HG02798 (cell line): ENCODE measurements around the gene MTUS2.
"Not testable (repeated sequence)": the region's sequence is repeated elsewhere in the genome, so short reads cannot be mapped to it uniquely, and the experiment has no call there.

Source experiments
- ATAC-seq: cut with Tn5 transposase; IDR thresholded peaks from one replicate; pipeline ENCODE4 v1.9.1; 2021; ENCODE audit warnings: mild to moderate bottlenecking; ENCODE audit not compliant: unreplicated experiment, poor library complexity

Gene MTUS2

GRCh38 chr13:29359181-29359580, 539.0 kb downstream of the MTUS2 start:
- no peak for ATAC-seq

GRCh38 chr13:29361716-29362115, 541.6 kb downstream of the MTUS2 start:
- ATAC-seq = no peak

- ATAC-seq = peak; percentile 93
Measured at GRCh38 chr13:29362849-29363604, 542.9 kb downstream of the MTUS2 start.

GRCh38 chr13:29369060-29369743, 549.1 kb downstream of the MTUS2 start:
- no peak for ATAC-seq

- ATAC-seq = no peak
Measured at GRCh38 chr13:29379281-29379680, 559.1 kb downstream of the MTUS2 start.

- ATAC-seq = no peak
Measured at GRCh38 chr13:29379865-29380264, 559.7 kb downstream of the MTUS2 start.

GRCh38 chr13:29382021-29382420, 561.9 kb downstream of the MTUS2 start:
- no peak for ATAC-seq

GRCh38 chr13:29383476-29383875, 563.3 kb downstream of the MTUS2 start:
- ATAC-seq = no peak

- no peak for ATAC-seq
Measured at GRCh38 chr13:29384466-29384865, 564.3 kb downstream of the MTUS2 start.

GRCh38 chr13:29384871-29385270, 564.7 kb downstream of the MTUS2 start:
- no peak for ATAC-seq

- ATAC-seq = no peak
Measured at GRCh38 chr13:29386246-29386645, 566.1 kb downstream of the MTUS2 start.

- not testable (repeated sequence) for ATAC-seq
Measured at GRCh38 chr13:29390598-29390997, 570.5 kb downstream of the MTUS2 start.

GRCh38 chr13:29396446-29396845, 576.3 kb downstream of the MTUS2 start:
- no peak for ATAC-seq

GRCh38 chr13:29397265-29397664, 577.1 kb downstream of the MTUS2 start:
- no peak for ATAC-seq

GRCh38 chr13:29402166-29402636, 582.1 kb downstream of the MTUS2 start:
- ATAC-seq = no peak

GRCh38 chr13:29405401-29405800, 585.3 kb downstream of the MTUS2 start:
- no peak for ATAC-seq

- no peak for ATAC-seq
Measured at GRCh38 chr13:29411481-29411880, 591.3 kb downstream of the MTUS2 start.

GRCh38 chr13:29418026-29418425, 597.9 kb downstream of the MTUS2 start:
- ATAC-seq = no peak

GRCh38 chr13:29421118-29421517, 601.0 kb downstream of the MTUS2 start:
- no peak for ATAC-seq

GRCh38 chr13:29422015-29422414, 601.9 kb downstream of the MTUS2 start:
- ATAC-seq = no peak

GRCh38 chr13:29423050-29423449, 602.9 kb downstream of the MTUS2 start:
- no peak for ATAC-seq

- no peak for ATAC-seq
Measured at GRCh38 chr13:29427937-29428309, 607.8 kb downstream of the MTUS2 start.
